Astrocyte of the cerebellum (primary cell): Measurements from ENCODE around the gene BSPRY.

Source experiments
- DNase-seq: peaks from one replicate; pipeline ENCODE4 v3.0.0-alpha.2; 2011; ENCODE audit warnings: low read depth
- H3K4me3 ChIP-seq: 2 replicates; pipeline ENCODE4 v1.5.1; 2011; ENCODE audit warnings: mild to moderate bottlenecking, low read depth, low read length, moderate library complexity
- in situ Hi-C: cut with HindIII; loops from 2 replicates; pipeline ENCODE4 v1.10.0; 2017; ENCODE audit warnings: low sequenced_read_pairs
- TF ChIP-seq, protein P1 (sequence below): IDR thresholded peaks from 2 replicates; pipeline ENCODE4 v1.5.1; 2012; ENCODE audit warnings: low read length, low read depth, moderate library complexity, mild to moderate bottlenecking; ENCODE audit errors: missing control alignments

BSPRY gene

GRCh38 chr9:113355040-113355596, 5.8 kb downstream of the BSPRY start:
- in situ Hi-C loops, result no loop called here
- no peak for DNase-seq
- TF ChIP-seq, protein P1, sequence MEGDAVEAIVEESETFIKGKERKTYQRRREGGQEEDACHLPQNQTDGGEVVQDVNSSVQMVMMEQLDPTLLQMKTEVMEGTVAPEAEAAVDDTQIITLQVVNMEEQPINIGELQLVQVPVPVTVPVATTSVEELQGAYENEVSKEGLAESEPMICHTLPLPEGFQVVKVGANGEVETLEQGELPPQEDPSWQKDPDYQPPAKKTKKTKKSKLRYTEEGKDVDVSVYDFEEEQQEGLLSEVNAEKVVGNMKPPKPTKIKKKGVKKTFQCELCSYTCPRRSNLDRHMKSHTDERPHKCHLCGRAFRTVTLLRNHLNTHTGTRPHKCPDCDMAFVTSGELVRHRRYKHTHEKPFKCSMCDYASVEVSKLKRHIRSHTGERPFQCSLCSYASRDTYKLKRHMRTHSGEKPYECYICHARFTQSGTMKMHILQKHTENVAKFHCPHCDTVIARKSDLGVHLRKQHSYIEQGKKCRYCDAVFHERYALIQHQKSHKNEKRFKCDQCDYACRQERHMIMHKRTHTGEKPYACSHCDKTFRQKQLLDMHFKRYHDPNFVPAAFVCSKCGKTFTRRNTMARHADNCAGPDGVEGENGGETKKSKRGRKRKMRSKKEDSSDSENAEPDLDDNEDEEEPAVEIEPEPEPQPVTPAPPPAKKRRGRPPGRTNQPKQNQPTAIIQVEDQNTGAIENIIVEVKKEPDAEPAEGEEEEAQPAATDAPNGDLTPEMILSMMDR, result peak; percentile 30
- no peak overlapping the region for H3K4me3 ChIP-seq

DNA sequence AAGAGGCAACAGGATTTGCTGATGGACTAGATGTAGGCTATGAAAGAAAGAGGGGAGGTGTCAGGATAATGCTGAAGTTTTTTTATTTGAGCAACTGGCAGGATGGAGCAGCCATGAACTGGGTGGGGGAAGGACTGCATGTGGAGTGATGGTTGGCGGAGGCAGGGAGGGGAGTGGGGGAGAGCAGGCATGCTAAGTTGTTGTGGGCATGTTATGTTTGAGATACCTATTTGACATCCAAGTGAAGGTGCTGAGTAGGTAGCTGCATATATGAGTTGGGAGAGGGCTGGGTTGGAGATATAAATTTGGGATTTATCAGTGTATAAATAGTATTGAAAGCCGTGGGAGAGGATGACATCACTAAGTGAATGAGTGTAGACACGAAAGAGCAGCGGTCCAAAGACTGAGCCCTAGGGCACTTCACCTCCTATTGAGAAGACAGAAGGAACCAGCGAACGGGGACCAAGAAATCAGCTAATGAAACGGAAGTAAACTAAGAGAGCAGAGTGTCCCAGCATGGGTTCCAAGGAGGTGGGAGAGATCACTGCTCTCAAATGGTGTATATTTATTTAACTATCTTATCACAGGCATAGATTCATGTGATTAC, 7.4 kb downstream of the BSPRY start:
- no peak overlapping the region for H3K4me3 ChIP-seq
- TF ChIP-seq, protein P1, result no peak
- in situ Hi-C loops, result no loop called here
- no peak for DNase-seq

GRCh38 chr9:113359385-113359784, 10.0 kb downstream of the BSPRY start:
- no peak for DNase-seq
- in situ Hi-C loops, result no loop called here
- no peak overlapping the region for H3K4me3 ChIP-seq
- TF ChIP-seq, protein P1, result no peak

- in situ Hi-C loops, result no loop called here
- H3K4me3 ChIP-seq, result no peak overlapping the region
- DNase-seq, result no peak
- TF ChIP-seq, protein P1, result no peak
Measured at GRCh38 chr9:113360242-113360842, 11.0 kb downstream of the BSPRY start.

- TF ChIP-seq, protein P1, result no peak
- DNase-seq, result no peak
- no peak overlapping the region for H3K4me3 ChIP-seq
- in situ Hi-C loops, result no loop called here
Measured at GRCh38 chr9:113361304-113362018, 12.1 kb downstream of the BSPRY start.

GRCh38 chr9:113363336-113363735, 14.0 kb downstream of the BSPRY start:
- TF ChIP-seq, protein P1, result no peak
- no peak overlapping the region for H3K4me3 ChIP-seq
- DNase-seq, result no peak
- in situ Hi-C loops, result no loop called here
